Right atrium auricular region (tissue), 2 donors: ENCODE data around the gene BARX1. TPM values are rescaled to one million over a fixed set of nuclear protein-coding genes. Genes with fewer than 3 reads are reported as not detected.
"Not testable (repeated sequence)": the region's sequence is repeated elsewhere in the genome, so short reads cannot be mapped to it uniquely, and the experiment has no call there.

ENCODE experiments used
- DNase-seq: peaks from one replicate; pipeline ENCODE4 v3.0.0-alpha.2; 2019; ENCODE audit warnings: low spot score
- H3K27ac ChIP-seq, 2 donors: fragments of 200-600 bp; sonication (generic); 1 replicate in 1 of 2; 2 replicates in 1 of 2; pipeline ENCODE4 v1.5.1; 2016 to 2019
- H3K27me3 ChIP-seq, 2 donors: fragments of 200-600 bp; sonication (generic); one replicate each; pipeline versions ENCODE4 v1.5.1 to v1.6.0; 2017 to 2019
- H3K36me3 ChIP-seq: fragments of 200-600 bp; sonication (generic); one replicate; pipeline ENCODE4 v1.5.1; 2016
- H3K4me1 ChIP-seq, 2 donors: fragments of 200-600 bp; sonication (generic); one replicate each; pipeline versions ENCODE4 v1.5.1 to v1.6.0; 2017 to 2019
- H3K4me3 ChIP-seq, 2 donors: fragments of 200-600 bp; sonication (generic); 1 replicate in 1 of 2; 2 replicates in 1 of 2; pipeline ENCODE4 v1.5.1; 2017 to 2019; ENCODE audit warnings: mild to moderate bottlenecking in 1 of 2, moderate library complexity in 1 of 2
- H3K9me3 ChIP-seq, 2 donors: fragments of 200-600 bp; sonication (generic); one replicate each; pipeline ENCODE4 v1.5.1; 2019
- total RNA-seq, 2 donors: library from RNA; depleted of rRNA; stranded (reverse); fragments of >200 nt; gene quantifications; one replicate each; pipeline ENCODE4 v1.1.0, GENCODE V29; 2016
- TF ChIP-seq, protein P1 (sequence below), 2 donors: fragments of 200-600 bp; sonication (generic); IDR thresholded peaks; one replicate each; pipeline ENCODE4 v1.5.1; 2019; ENCODE audit warnings: antibody characterized with exemption in 2 of 2

Gene BARX1
- total RNA-seq, 2 donors from 2014 or later: not detected

DNA sequence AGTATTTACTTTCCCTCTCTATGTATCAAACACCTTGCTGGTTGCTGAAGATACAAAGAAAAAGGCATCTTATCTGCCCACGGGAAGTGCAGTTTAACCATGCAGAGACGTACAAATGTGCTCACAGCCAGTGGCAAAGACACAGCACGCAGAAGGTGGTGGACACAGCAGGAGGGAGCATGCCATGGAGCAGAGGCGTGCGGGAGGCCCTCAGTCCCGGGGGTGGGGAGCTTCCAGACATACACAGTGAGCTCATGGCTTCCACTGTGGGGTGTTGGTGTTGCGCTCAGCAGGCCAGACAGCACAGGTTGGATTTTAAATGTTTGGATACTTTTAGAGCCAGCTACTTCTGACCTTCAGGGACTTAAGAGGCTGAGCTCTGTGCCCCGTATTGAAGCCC, 8.8 kb upstream of the BARX1 start:
- TF ChIP-seq, protein P1, sequence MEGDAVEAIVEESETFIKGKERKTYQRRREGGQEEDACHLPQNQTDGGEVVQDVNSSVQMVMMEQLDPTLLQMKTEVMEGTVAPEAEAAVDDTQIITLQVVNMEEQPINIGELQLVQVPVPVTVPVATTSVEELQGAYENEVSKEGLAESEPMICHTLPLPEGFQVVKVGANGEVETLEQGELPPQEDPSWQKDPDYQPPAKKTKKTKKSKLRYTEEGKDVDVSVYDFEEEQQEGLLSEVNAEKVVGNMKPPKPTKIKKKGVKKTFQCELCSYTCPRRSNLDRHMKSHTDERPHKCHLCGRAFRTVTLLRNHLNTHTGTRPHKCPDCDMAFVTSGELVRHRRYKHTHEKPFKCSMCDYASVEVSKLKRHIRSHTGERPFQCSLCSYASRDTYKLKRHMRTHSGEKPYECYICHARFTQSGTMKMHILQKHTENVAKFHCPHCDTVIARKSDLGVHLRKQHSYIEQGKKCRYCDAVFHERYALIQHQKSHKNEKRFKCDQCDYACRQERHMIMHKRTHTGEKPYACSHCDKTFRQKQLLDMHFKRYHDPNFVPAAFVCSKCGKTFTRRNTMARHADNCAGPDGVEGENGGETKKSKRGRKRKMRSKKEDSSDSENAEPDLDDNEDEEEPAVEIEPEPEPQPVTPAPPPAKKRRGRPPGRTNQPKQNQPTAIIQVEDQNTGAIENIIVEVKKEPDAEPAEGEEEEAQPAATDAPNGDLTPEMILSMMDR (IDR thresholded peaks at IDR 0.05): no peak
- Histone ChIP-seq H3K9me3 (no peaks in the 10 kb centered on the region), H3K27me3 (peaks cover 20 to 25% of the 10 kb centered on the region in 2 donors), H3K4me3 (no peak overlapping the region), H3K36me3 (no peaks in the 10 kb centered on the region), H3K4me1 (peaks cover 0 to 27% of the 10 kb centered on the region in 2 donors), H3K27ac (no peak overlapping the region)
- DNase-seq: peak; percentile 44

DNA sequence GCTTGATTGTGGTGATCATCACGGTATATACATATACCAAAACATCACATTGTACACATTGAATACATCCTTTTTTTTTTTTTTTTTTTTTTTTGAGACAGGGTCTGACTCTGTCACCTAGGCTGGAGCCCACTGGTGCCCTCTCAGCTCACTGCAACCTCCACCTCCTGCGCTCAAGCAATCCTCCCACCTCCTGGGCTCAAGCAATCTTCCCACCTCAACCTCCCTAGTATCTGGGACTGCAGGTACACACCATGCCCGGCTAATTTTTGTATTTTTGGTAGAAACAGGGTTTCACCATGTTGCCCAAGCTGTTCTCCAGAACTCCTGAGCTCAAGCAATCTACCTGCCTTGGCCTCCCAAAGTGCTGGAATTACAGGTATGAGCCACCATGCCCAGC, 8.3 kb upstream of the BARX1 start:
- H3K4me1 ChIP-seq: peaks cover 0 to 32% of the 10 kb centered on the region in 2 donors
- not testable (repeated sequence) for DNase-seq, H3K36me3 ChIP-seq, H3K4me3 ChIP-seq, H3K9me3 ChIP-seq, H3K27ac ChIP-seq
- H3K27me3 ChIP-seq: peaks cover 25 to 28% of the 10 kb centered on the region in 2 donors

DNA sequence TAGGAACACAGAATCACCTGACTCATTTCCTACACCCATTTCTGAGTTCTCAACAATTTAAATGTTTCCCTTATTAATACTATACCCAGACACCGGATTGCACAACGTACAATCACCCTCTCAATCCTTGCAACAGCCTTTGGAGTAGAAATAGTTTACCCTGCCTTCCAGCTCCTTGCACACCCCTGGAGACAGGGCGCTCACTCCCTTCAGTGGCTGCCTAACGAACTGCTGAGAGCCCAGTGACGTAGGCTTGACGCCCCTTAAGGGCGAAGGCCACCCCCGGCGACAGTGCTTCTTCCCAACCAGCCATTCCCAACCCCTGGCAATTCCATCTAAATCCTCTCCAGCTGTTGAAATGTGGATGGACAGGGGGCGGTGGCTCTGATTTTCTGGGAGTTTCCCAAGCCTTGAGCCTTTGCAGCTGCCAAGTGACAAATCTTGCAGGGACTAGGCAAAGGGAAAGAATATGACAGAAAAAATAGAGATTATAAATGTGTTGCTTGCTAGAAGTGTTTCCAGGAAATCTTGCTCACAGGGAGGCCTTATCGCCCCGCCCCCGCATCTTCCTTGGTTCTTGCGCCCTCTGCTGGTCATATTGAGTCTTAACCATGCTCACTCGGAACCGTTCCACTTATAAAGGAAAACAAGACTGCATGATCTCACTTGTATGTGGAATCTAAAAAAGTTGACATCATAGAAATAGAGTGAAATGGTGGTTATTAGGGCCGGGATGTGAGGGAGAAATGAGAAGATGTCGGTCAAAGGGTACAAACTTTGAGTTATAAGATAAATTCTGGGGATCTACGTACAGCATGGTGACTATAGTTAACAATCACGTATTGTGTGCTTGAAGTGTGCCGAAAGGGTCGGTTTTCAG, 7.6 kb upstream of the BARX1 start:
- peaks cover 0 to 36% of the 10 kb centered on the region in 2 donors for H3K4me1 ChIP-seq

DNA sequence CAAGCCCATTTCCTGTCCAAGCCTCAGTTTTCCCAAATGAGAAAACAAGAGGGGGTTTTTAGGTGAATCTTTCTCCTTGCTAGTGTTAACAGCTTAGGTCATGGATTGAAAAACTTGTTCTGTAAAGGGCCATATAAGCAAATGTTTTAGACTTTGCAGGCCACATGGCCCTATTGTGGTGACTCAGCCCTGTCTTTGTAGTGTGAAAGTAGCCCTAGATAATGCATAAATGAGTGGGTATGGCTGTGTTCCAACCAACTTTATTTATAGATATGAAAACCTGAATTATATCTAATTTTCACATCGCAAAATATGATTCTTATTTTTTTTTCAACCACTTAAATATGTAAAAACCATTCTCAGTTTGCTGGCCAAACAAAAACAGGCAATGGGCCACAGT, 6.9 kb upstream of the BARX1 start:
- no peaks in the 10 kb centered on the region for H3K9me3 ChIP-seq
- DNase-seq: no peak
- TF ChIP-seq, protein P1 (IDR thresholded peaks at IDR 0.05): no peak
- no peak overlapping the region for H3K27ac ChIP-seq
- no peaks in the 10 kb centered on the region for H3K36me3 ChIP-seq
- no peak overlapping the region for H3K4me3 ChIP-seq
- H3K27me3 ChIP-seq: peaks cover 32 to 40% of the 10 kb centered on the region in 2 donors
- H3K4me1 ChIP-seq: peaks cover 0 to 36% of the 10 kb centered on the region in 2 donors

More for the DNA sequence above, 7.6 kb upstream of the BARX1 start:
- H3K9me3 ChIP-seq: no peaks in the 10 kb centered on the region
- H3K4me3 ChIP-seq: no peak overlapping the region
- no peaks in the 10 kb centered on the region for H3K36me3 ChIP-seq
- H3K27me3 ChIP-seq: peaks cover 32 to 35% of the 10 kb centered on the region in 2 donors
- DNase-seq: peak; percentile 88
- TF ChIP-seq, protein P1 (IDR thresholded peaks at IDR 0.05): peak; percentile 52 to 86
- no peak overlapping the region for H3K27ac ChIP-seq

DNA sequence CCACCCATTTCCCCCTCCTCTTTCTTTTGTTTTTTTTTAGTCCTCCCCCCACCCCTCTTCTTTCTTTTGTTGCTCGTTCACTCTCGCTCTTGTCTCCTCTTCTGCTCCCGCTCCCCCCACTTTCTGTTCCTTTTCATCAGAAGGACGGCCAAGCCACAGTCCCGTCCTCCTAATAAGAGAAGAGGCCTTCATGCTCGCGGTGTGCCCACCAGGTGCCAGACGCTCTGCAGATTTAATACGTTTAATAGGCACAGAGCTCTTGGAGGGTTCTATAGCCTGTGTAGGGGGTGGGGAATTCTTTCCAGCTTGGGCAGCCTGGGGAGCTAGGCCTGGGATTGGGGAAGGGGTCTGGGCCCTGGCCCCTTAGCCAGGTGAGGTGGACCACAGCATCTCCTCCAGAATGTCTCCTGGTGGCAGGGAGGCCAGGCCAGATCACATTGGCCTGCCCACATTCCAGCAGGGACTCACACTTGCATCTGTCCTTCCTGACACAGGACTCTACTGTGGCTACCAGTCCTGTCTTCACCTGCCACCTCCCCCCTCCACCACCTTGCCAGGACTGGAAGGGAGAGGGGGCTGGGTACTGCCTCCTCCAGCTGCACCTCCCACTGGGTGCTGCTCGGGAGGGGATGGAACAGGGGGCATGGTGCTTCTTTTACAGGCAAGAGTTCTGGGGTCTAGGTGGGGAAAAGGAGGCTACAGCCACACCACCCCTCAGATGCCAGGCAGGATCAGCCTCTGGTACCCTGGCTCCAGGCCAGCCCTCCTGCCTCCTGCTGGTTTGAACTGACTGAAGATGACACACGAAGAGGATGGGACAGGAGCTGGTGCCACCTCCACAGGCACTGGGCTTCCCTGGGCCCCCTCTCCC, 6.1 kb upstream of the BARX1 start:
- peaks cover 0 to 36% of the 10 kb centered on the region in 2 donors for H3K4me1 ChIP-seq

More for the DNA sequence above, 6.1 kb upstream of the BARX1 start:
- Histone ChIP-seq H3K4me3 (no peak overlapping the region), H3K27me3 (peaks cover 32 to 48% of the 10 kb centered on the region in 2 donors), H3K27ac (no peak overlapping the region), H3K9me3 (no peaks in the 10 kb centered on the region), H3K36me3 (no peaks in the 10 kb centered on the region)
- DNase-seq: no peak
- TF ChIP-seq, protein P1 (IDR thresholded peaks at IDR 0.05): no peak
